Gastrocnemius medialis (tissue), 4 donors: Measurements from ENCODE around the gene RNF224.
"Not testable (repeated sequence)": the region's sequence is repeated elsewhere in the genome, so short reads cannot be mapped to it uniquely, and the experiment has no call there.

Experiments
- CTCF ChIP-seq, 5 experiments: fragments of 450-650 bp in 3 of 5; fragments of 200-600 bp in 2 of 5; sonication (generic) in 2 of 5; IDR thresholded peaks in 4 of 5; conservative IDR thresholded peaks in 1 of 5; 1 replicate in 4 of 5; 2 replicates in 1 of 5; pipeline ENCODE4 v1.5.1; 2016 to 2019; ENCODE audit warnings: antibody characterized with exemption in 5 of 5, mild to moderate bottlenecking in 3 of 5, moderate library complexity in 3 of 5
- POLR2A ChIP-seq, 2 donors: fragments of 450-650 bp; IDR thresholded peaks; one replicate each; pipeline ENCODE4 v1.6.1; 2017; ENCODE audit warnings: antibody characterized with exemption in 2 of 2, mild to moderate bottlenecking in 2 of 2, moderate library complexity in 2 of 2

GRCh38 chr9:137239541-137240200 is 12.4 kb downstream of the RNF224 start:
- not testable (repeated sequence) for TF ChIP-seq CTCF (IDR thresholded peaks at IDR 0.05 in 4 of 5, conservative IDR thresholded peaks at IDR 0.05 in 1 of 5); POLR2A (IDR thresholded peaks at IDR 0.05)
